ENCODE data around the gene CEACAM5.
"Not testable (repeated sequence)": the region's sequence is repeated elsewhere in the genome, so short reads cannot be mapped to it uniquely, and the experiment has no call there.

The CEACAM5 gene

DNA sequence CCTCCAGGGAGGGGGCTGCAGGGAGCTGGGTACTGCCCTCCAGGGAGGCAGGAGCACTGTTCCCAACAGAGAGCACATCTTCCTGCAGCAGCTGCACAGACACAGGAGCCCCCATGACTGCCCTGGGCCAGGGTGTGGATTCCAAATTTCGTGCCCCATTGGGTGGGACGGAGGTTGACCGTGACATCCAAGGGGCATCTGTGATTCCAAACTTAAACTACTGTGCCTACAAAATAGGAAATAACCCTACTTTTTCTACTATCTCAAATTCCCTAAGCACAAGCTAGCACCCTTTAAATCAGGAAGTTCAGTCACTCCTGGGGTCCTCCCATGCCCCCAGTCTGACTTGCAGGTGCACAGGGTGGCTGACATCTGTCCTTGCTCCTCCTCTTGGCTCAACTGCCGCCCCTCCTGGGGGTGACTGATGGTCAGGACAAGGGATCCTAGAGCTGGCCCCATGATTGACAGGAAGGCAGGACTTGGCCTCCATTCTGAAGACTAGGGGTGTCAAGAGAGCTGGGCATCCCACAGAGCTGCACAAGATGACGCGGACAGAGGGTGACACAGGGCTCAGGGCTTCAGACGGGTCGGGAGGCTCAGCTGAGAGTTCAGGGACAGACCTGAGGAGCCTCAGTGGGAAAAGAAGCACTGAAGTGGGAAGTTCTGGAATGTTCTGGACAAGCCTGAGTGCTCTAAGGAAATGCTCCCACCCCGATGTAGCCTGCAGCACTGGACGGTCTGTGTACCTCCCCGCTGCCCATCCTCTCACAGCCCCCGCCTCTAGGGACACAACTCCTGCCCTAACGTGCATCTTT, 7.8 kb upstream of the CEACAM5 start:
- no peak for DNase-seq (ENCODE audit: low spot score)

GRCh38 chr19:41701401-41702075, 6.9 kb upstream of the CEACAM5 start:
- DNase-seq (ENCODE audit: low spot score) = no peak

GRCh38 chr19:41702171-41702651, 6.2 kb upstream of the CEACAM5 start:
- DNase-seq (ENCODE audit: low spot score) = no peak

GRCh38 chr19:41703602-41704293, 4.7 kb upstream of the CEACAM5 start:
- DNase-seq (ENCODE audit: low spot score) = no peak

GRCh38 chr19:41705393-41706174, 2.8 kb upstream of the CEACAM5 start:
- no peak for DNase-seq (ENCODE audit: low spot score)

GRCh38 chr19:41706741-41707501, 1.5 kb upstream of the CEACAM5 start:
- peak; percentile 66 for DNase-seq (ENCODE audit: low spot score)

DNA sequence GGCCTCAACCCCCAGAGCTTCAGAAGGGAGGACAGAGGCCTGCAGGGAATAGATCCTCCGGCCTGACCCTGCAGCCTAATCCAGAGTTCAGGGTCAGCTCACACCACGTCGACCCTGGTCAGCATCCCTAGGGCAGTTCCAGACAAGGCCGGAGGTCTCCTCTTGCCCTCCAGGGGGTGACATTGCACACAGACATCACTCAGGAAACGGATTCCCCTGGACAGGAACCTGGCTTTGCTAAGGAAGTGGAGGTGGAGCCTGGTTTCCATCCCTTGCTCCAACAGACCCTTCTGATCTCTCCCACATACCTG, 969 bp upstream of the CEACAM5 start:
- no peak for DNase-seq (ENCODE audit: low spot score)

GRCh38 chr19:41707871-41708371, 505 bp upstream of the CEACAM5 start:
- no peak for DNase-seq (ENCODE audit: low spot score)

GRCh38 chr19:41709516-41709915, 1.1 kb downstream of the CEACAM5 start:
- not testable (repeated sequence) for DNase-seq (ENCODE audit: low spot score)

GRCh38 chr19:41709951-41710645, 1.7 kb downstream of the CEACAM5 start:
- no peak for DNase-seq (ENCODE audit: low spot score)

GRCh38 chr19:41711376-41712261, 3.2 kb downstream of the CEACAM5 start:
- DNase-seq (ENCODE audit: low spot score) = no peak

- DNase-seq (ENCODE audit: low spot score) = no peak
These were observed 6.2 kb downstream of the CEACAM5 start for GRCh38 chr19:41714598-41714997.

DNA sequence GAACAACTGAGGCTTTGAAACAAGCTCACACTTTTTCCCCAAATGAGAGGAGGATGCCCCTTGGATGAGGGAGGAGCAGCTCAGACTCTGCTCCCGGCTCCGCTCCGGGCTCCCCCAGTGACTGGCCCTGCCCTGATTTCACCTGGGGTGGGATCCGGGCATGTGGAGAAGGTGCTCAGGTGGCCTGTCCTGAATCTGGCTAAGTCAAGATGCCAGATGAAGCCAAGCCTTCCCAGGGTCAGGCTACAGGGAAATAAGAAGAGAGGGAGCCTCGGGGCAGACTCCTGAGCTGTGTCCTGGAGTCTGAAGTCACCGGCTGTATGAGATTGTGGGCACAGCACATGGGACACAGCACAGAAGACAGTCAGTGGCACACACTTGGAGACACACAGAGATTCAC, 10.3 kb downstream of the CEACAM5 start:
- no peak for DNase-seq (ENCODE audit: low spot score)

DNA sequence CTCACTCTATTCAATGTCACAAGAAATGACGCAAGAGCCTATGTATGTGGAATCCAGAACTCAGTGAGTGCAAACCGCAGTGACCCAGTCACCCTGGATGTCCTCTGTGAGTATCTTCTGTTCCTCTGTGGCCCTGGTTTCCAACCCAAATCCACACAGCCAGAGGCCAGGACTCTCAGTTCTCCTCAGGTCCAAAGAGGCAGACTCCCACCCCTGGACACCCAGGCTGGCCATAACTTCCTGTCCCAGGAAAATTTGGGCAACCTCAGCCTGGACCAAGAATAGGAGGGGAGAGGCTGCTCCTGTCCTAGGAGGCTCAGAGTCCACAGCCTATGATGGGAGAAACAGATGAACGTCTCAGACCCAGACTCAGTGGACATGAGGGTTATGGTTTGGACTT, 11.7 kb downstream of the CEACAM5 start:
- DNase-seq (ENCODE audit: low spot score) = no peak

DNA sequence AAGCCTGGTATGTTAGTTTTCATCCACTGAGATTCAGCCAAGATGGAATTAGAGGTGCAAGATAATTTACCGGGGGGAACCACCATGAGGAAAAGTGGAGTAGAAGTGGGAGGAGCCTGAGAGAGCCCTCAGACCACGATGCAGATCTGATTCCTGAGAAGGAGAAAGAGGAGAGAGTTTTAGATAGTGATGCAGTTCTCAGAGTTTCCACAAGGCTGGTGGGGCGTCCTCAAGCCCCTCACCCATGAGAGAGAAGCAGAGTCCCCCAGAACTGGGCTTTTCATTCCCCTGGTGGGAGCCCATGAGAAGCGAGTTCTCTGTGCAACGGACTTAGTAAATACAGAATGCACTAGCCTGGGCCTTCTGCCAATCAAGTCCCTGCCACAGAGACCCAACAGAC, 18.1 kb downstream of the CEACAM5 start:
- DNase-seq (ENCODE audit: low spot score) = no peak

DNA sequence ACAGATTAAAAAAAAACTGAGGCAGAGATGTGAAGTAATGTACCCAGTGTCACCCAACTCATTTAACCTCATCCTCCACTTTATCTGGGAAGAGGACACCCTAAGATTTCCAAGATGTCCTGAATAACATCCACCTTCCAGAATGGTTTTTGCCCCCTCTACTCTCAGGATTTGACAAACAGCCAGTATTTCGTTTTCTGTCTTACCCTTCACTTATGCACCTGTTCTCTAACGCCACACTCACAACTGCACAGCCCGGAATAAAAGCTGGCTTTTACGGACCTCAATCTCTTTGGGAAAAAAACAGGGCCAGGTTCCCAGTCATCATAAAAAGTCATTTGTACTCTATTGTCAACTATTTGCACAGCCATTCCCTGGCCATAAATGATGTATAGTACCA, 25.7 kb downstream of the CEACAM5 start:
- no peak for DNase-seq (ENCODE audit: low spot score)

- no peak for DNase-seq (ENCODE audit: low spot score)
These were observed 26.2 kb downstream of the CEACAM5 start for GRCh38 chr19:41734585-41734984.

DNA sequence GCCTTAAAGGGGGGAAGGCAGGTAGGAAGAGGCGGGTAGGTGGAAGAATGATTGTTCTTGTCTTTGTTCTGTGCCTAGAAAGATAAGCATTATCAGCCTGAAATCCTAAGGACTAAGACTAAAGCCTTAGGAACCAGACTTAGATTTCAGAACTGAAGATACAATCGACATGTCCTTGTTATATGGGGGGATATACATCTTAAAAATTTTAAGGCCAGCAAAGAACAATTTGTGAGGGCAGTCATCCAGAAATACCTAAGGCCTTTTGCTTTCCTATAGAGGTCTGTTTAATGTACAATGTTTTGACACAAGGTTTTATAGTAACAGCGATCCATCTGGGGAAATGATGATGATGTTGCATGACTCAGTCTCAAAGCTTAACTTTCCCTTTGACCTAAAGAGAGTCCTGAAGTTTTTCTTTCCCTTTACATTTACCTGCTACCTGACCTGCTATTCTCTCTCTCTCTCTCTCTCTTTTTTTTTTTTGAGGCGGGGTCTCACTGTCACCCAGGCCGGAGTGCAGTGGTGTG, 26.7 kb downstream of the CEACAM5 start:
- DNase-seq (ENCODE audit: low spot score) = no peak

- DNase-seq (ENCODE audit: low spot score) = no peak
These were observed 30.9 kb downstream of the CEACAM5 start for GRCh38 chr19:41739361-41739760.
